A549 (cell line): Measurements from ENCODE around the gene DRC3.

Experiments used
- BHLHE40 ChIP-seq: IDR thresholded peaks from 2 replicates; pipeline ENCODE4 v1.6.1; 2012; ENCODE audit warnings: low read depth, low read length, inconsistent platforms
- CEBPB ChIP-seq, 2 experiments: fragments of >200 bp in 1 of 2; sonication (Bioruptor Twin) in 1 of 2; formaldehyde crosslinking in 1 of 2; IDR thresholded peaks; 2 replicates each; pipeline ENCODE4 v1.6.1; 2012 to 2016
- CTCF ChIP-seq: fragments of >200 bp; sonication (Bioruptor Twin); formaldehyde crosslinking; IDR thresholded peaks from 3 replicates; pipeline ENCODE4 v1.5.1; 2016
- EP300 ChIP-seq, 2 experiments: fragments of >200 bp; sonication (Bioruptor Twin); formaldehyde crosslinking; IDR thresholded peaks; 2 replicates in 1 of 2; 3 replicates in 1 of 2; pipeline ENCODE4 v1.6.1; 2016 to 2017
- ESRRA ChIP-seq: fragments of 150-350 bp; IDR thresholded peaks from 2 replicates; pipeline ENCODE4 v1.6.1; 2014; ENCODE audit warnings: mild to moderate bottlenecking, low read length, borderline replicate concordance
- HOXA7 ChIP-seq: fragments of 250-450 bp; sonication (Bioruptor Pico); IDR thresholded peaks from 2 replicates; pipeline ENCODE4 v1.5.0; 2020; ENCODE audit warnings: mild to moderate bottlenecking, moderate library complexity
- JUNB ChIP-seq: fragments of >200 bp; sonication (Bioruptor Twin); formaldehyde crosslinking; IDR thresholded peaks from 2 replicates; pipeline ENCODE4 v1.6.1; 2016
- POLR2A ChIP-seq: IDR thresholded peaks from 2 replicates; pipeline ENCODE4 v1.6.1; 2012; ENCODE audit warnings: mild to moderate bottlenecking, low read length
- POLR2AphosphoS2 ChIP-seq: conservative IDR thresholded peaks from 2 replicates; pipeline ENCODE4 v1.6.1; 2012; ENCODE audit warnings: low read length, improper control_type of control experiment, inconsistent platforms
- RCOR1 ChIP-seq: fragments of 150-350 bp; IDR thresholded peaks from 2 replicates; pipeline ENCODE4 v1.6.1; 2014; ENCODE audit warnings: antibody characterized with exemption, low read length, low read depth
- SMC3 ChIP-seq: fragments of >200 bp; sonication (Bioruptor Twin); formaldehyde crosslinking; IDR thresholded peaks from 3 replicates; pipeline ENCODE4 v1.6.1; 2018; ENCODE audit warnings: inconsistent platforms
- TF ChIP-seq, protein P1 (sequence below): IDR thresholded peaks from 2 replicates; pipeline ENCODE4 v1.6.1; 2012
- TF ChIP-seq, protein P2 (sequence below): IDR thresholded peaks from 2 replicates; pipeline ENCODE4 v1.6.1; 2012

- TF ChIP-seq CTCF (no peak), POLR2A (no peak), POLR2AphosphoS2 (no peak), JUNB (no peak), EP300 (IDR thresholded peaks at IDR 0.05) (no peak), RCOR1 (no peak), CEBPB (IDR thresholded peaks at IDR 0.05) (no peak), SMC3 (no peak), BHLHE40 (no peak), HOXA7 (CRISPR knock-in tag) (no peak), ESRRA (no peak)
- TF ChIP-seq, protein P1, sequence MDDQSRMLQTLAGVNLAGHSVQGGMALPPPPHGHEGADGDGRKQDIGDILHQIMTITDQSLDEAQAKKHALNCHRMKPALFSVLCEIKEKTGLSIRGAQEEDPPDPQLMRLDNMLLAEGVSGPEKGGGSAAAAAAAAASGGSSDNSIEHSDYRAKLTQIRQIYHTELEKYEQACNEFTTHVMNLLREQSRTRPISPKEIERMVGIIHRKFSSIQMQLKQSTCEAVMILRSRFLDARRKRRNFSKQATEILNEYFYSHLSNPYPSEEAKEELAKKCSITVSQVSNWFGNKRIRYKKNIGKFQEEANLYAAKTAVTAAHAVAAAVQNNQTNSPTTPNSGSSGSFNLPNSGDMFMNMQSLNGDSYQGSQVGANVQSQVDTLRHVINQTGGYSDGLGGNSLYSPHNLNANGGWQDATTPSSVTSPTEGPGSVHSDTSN = no peak
- TF ChIP-seq, protein P2, sequence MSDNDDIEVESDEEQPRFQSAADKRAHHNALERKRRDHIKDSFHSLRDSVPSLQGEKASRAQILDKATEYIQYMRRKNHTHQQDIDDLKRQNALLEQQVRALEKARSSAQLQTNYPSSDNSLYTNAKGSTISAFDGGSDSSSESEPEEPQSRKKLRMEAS = no peak
These were observed 20.7 kb downstream of the DRC3 start for GRCh38 chr17:17993366-17993765.
